Tibial nerve (tissue), 4 donors: ENCODE results near the gene OSCP1.

Experiments used
- CTCF ChIP-seq, 5 experiments: fragments of 200-600 bp in 3 of 5; fragments of 450-650 bp in 2 of 5; sonication (generic) in 3 of 5; IDR thresholded peaks; one replicate each; pipeline ENCODE4 v1.5.1; 2016 to 2019; ENCODE audit warnings: antibody characterized with exemption in 5 of 5, mild to moderate bottlenecking in 3 of 5, moderate library complexity in 2 of 5
- EP300 ChIP-seq, 2 donors: sonication (generic); formaldehyde crosslinking; IDR thresholded peaks; one replicate each; pipeline ENCODE4 v1.6.1; 2017; ENCODE audit warnings: antibody characterized with exemption in 2 of 2, mild to moderate bottlenecking in 1 of 2
- POLR2A ChIP-seq, 2 donors: fragments of 450-650 bp; IDR thresholded peaks; one replicate each; pipeline ENCODE4 v1.6.1; 2017; ENCODE audit warnings: antibody characterized with exemption in 2 of 2, mild to moderate bottlenecking in 2 of 2, moderate library complexity in 2 of 2

DNA sequence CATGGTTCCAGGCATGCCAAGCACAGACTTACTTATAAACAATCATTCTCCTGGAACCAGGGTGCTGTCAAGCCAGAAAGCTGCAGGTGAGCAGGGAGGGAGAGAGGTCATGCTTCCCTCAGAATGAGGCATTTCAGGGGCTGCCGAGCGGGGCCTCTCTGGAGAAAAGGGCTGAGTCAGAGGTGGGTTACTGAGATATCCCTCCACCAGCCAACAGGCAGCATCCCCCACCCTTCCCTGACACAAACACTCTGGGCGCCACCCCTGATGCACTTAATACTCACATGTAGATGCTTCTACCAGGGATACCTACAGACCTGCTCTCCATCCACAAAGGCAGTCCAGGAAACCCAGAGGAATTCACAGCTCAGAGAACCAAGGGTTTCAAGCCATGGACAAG, 77.6 kb downstream of the OSCP1 start:
- TF ChIP-seq POLR2A (IDR thresholded peaks at IDR 0.05), result no peak
- no peak for TF ChIP-seq CTCF (IDR thresholded peaks at IDR 0.05)
- TF ChIP-seq EP300 (IDR thresholded peaks at IDR 0.05), result no peak
